Measurements from ENCODE around the gene IBA57.

IBA57 gene

DNA sequence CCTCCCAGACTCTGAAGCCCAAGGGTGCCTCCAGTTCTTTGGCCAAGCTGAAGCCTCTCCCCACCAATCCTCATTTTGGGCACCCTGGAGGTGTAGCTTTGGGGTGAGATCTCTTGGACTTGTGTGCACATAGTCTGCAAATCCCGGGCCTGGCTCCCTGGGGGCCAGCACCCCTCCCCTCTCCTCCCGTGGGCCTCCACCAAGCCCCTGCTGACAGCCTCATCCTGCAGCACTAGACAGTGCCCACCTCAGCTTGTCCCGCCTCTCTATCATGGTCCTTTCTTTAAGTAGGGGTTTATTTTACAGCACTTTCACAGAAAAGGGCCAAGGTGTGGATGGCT is 12.7 kb upstream of the IBA57 start (continued):
- no peak for TF ChIP-seq TCF4 (CRISPR knock-in tag; IDR thresholded peaks at IDR 0.05; ENCODE audit: borderline replicate concordance)
- TF ChIP-seq TOX (CRISPR knock-in tag; IDR thresholded peaks at IDR 0.05; ENCODE audit: borderline replicate concordance): no peak
- no peak for TF ChIP-seq CSDC2 (CRISPR knock-in tag; IDR thresholded peaks at IDR 0.05)
- TF ChIP-seq SNAI2 (CRISPR knock-in tag; IDR thresholded peaks at IDR 0.05): no peak
- no peak for TF ChIP-seq PPARA (CRISPR knock-in tag; IDR thresholded peaks at IDR 0.05; ENCODE audit: borderline replicate concordance)
- no peak for TF ChIP-seq ZC3H10 (CRISPR knock-in tag; IDR thresholded peaks at IDR 0.05)
- no peak for TF ChIP-seq CSRNP3 (CRISPR knock-in tag; IDR thresholded peaks at IDR 0.05)
- TF ChIP-seq GLIS3 (CRISPR knock-in tag; IDR thresholded peaks at IDR 0.05): no peak
- TF ChIP-seq PATZ1 (CRISPR knock-in tag; IDR thresholded peaks at IDR 0.05; ENCODE audit: borderline replicate concordance): no peak
- TF ChIP-seq ARNTL (CRISPR knock-in tag; IDR thresholded peaks at IDR 0.05; ENCODE audit: borderline replicate concordance, low read depth): no peak
- TF ChIP-seq ESRRG (CRISPR knock-in tag; IDR thresholded peaks at IDR 0.05): no peak
- no peak for TF ChIP-seq BACH2 (CRISPR knock-in tag; IDR thresholded peaks at IDR 0.05; ENCODE audit: borderline replicate concordance)

GRCh38 chr1:228154021-228154669 is 11.5 kb upstream of the IBA57 start:
- TF ChIP-seq ZNF565 (CRISPR knock-in tag; conservative IDR thresholded peaks at IDR 0.05; ENCODE audit: low read depth) (no peak), ZFP3 (CRISPR knock-in tag; IDR thresholded peaks at IDR 0.05) (no peak), TSHZ2 (CRISPR knock-in tag; IDR thresholded peaks at IDR 0.05) (no peak), TCF4 (CRISPR knock-in tag; IDR thresholded peaks at IDR 0.05; ENCODE audit: borderline replicate concordance) (no peak), CSDC2 (CRISPR knock-in tag; IDR thresholded peaks at IDR 0.05) (no peak), PPARA (CRISPR knock-in tag; IDR thresholded peaks at IDR 0.05; ENCODE audit: borderline replicate concordance) (no peak), PATZ1 (CRISPR knock-in tag; IDR thresholded peaks at IDR 0.05; ENCODE audit: borderline replicate concordance) (no peak), TOX (CRISPR knock-in tag; IDR thresholded peaks at IDR 0.05; ENCODE audit: borderline replicate concordance) (no peak), BACH2 (CRISPR knock-in tag; IDR thresholded peaks at IDR 0.05; ENCODE audit: borderline replicate concordance) (no peak), CSRNP3 (CRISPR knock-in tag; IDR thresholded peaks at IDR 0.05) (no peak), GLIS3 (CRISPR knock-in tag; IDR thresholded peaks at IDR 0.05) (no peak), ESRRG (CRISPR knock-in tag; IDR thresholded peaks at IDR 0.05) (no peak), ZC3H10 (CRISPR knock-in tag; IDR thresholded peaks at IDR 0.05) (no peak), SNAI2 (CRISPR knock-in tag; IDR thresholded peaks at IDR 0.05) (no peak), ISL1 (CRISPR knock-in tag; IDR thresholded peaks at IDR 0.05) (no peak), RARB (CRISPR knock-in tag; IDR thresholded peaks at IDR 0.05) (no peak)
- TF ChIP-seq, protein P1, sequence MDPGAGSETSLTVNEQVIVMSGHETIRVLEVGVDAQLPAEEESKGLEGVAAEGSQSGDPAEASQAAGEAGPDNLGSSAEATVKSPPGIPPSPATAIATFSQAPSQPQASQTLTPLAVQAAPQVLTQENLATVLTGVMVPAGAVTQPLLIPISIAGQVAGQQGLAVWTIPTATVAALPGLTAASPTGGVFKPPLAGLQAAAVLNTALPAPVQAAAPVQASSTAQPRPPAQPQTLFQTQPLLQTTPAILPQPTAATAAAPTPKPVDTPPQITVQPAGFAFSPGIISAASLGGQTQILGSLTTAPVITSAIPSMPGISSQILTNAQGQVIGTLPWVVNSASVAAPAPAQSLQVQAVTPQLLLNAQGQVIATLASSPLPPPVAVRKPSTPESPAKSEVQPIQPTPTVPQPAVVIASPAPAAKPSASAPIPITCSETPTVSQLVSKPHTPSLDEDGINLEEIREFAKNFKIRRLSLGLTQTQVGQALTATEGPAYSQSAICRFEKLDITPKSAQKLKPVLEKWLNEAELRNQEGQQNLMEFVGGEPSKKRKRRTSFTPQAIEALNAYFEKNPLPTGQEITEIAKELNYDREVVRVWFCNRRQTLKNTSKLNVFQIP (CRISPR knock-in tag; IDR thresholded peaks at IDR 0.05; ENCODE audit: borderline replicate concordance, low read depth): no peak

More at GRCh38 chr1:228154021-228154669, 11.5 kb upstream of the IBA57 start:
- ATAC-seq: no peak
